Myometrial cell (primary cell): ENCODE data around the gene BLTP2. TPM values are rescaled to one million over a fixed set of nuclear protein-coding genes. Genes with fewer than 3 reads are reported as not detected.

Experiments
- total RNA-seq: library from RNA; depleted of rRNA; stranded (reverse); fragments of >200 nt; gene quantifications from 2 replicates; pipeline ENCODE4 v1.2.3, GENCODE V29; 2015

The BLTP2 gene
- total RNA-seq, result 88.2 and 114 TPM in 2 replicates

GRCh38 chr17:28644787-28645575 is at the start of gene BLTP2:
TSS of gene BLTP2 (minus strand) at chr17:28645158. CDS start at chr17:28645056, 102 bp downstream.

GRCh38 chr17:28661635-28662526 is 16.9 kb upstream of the BLTP2 start, which contains the start of the genes SDF2 and SUPT6H:
TSS of gene SDF2 (minus strand) at chr17:28661906. CDS start at chr17:28661876, 30 bp downstream.
TSS of gene SUPT6H (plus strand) at chr17:28662205. CDS start at chr17:28673402, 11,197 bp downstream.

DNA sequence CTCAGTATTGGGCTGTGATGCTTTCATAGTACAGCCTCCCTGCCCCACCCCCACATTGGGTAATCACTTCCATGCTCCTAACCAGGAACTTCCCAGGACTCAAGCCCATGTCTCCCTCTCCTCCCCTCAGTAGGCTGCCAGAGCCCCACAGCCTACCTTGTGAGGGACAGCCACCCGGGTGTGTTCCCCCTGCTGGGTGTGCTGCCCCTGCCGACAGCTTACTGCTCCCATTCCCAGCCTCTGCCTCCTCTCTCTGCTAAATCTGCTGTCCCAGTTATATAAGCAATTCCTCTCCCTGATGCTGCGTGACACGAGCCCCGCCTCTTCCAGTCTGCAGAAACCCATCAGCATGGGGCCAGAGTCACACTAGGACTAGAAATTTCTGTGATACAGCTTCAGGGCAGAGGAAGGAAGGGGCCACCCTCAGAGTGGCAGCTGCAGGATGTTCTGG is 31.0 kb downstream of the BLTP2 start, which contains the start of gene RSKR:
Gene RSKR (minus strand): TSS at position 255 of the 451 bp plus-strand sequence. CDS start 24 bp downstream, at position 231.

DNA sequence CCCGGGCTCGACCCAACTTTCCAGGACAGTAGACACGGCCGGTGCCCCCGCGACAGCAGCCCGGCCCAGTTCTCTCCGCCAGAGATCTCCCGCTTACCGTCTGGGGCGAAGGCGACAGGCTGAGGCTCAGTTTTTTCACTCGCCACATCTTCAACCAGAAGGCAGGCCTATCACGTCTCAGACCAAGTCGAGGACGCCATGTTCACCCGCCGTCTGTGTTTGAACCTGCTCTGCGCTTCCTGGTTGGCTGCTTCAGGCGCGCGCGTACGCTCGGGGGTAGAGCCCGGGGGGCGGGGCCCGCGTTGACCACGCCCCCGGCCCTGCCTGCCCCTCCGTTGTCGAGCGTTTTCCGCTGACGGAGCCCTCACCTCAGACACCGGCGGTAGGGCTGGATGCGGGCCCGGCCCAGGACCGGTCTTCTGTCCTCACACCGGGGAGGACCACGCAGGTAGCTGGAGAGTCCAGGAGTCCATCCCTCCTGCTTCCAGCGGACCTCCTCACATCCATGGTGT is 46.1 kb downstream of the BLTP2 start, which contains the start of gene SPAG5:
Gene SPAG5 (minus strand): TSS at position 227 of the 512 bp plus-strand sequence. CDS start 79 bp downstream, at position 148.

Other genes starting within 250 kb of the BLTP2 start
- 4.0 and 4.1 TPM in 2 replicates for gene SLC46A1, start 238.9 kb downstream of the BLTP2 start, total RNA-seq
- not detected in 2 replicates for gene SLC13A2, start 171.5 kb downstream of the BLTP2 start, total RNA-seq
- not detected in 2 replicates for gene FOXN1, start 138.8 kb downstream of the BLTP2 start, total RNA-seq
- gene UNC119, start 92.5 kb downstream of the BLTP2 start, total RNA-seq, result 31.1 and 37.2 TPM in 2 replicates
- 57.8 and 64.9 TPM in 2 replicates for gene PIGS, start 73.6 kb downstream of the BLTP2 start, total RNA-seq
- gene ALDOC, start 68.3 kb downstream of the BLTP2 start, total RNA-seq, result 102 and 110 TPM in 2 replicates
- 43.2 and 48.1 TPM in 2 replicates for gene SPAG5, start 46.1 kb downstream of the BLTP2 start, total RNA-seq
- gene RSKR, start 31.0 kb downstream of the BLTP2 start, total RNA-seq, result 0.35 and 0.58 TPM in 2 replicates
- 49.6 and 55.3 TPM in 2 replicates for gene SDF2, start 16.7 kb upstream of the BLTP2 start, total RNA-seq
- gene SUPT6H, start 17.0 kb upstream of the BLTP2 start, total RNA-seq, result 19.6 and 24.1 TPM in 2 replicates
- 0.18 and 2.3 TPM in 2 replicates for gene PROCA1, start 66.7 kb upstream of the BLTP2 start, total RNA-seq
- 403 and 461 TPM in 2 replicates for gene RAB34, start 72.7 kb upstream of the BLTP2 start, total RNA-seq
- gene RPL23A, start 74.8 kb upstream of the BLTP2 start, total RNA-seq, result 511 and 592 TPM in 2 replicates
- 10.4 and 10.8 TPM in 2 replicates for gene TLCD1, start 81.1 kb upstream of the BLTP2 start, total RNA-seq
- gene NEK8, start 83.6 kb upstream of the BLTP2 start, total RNA-seq, result 2.1 and 34.3 TPM in 2 replicates
- 28.2 and 38.3 TPM in 2 replicates for gene TRAF4, start 98.9 kb upstream of the BLTP2 start, total RNA-seq
- 4.8 and 6.6 TPM in 2 replicates for gene FAM222B, start 197.6 kb upstream of the BLTP2 start, total RNA-seq
- gene ERAL1, start 209.9 kb upstream of the BLTP2 start, total RNA-seq, result 56.0 and 102 TPM in 2 replicates